Neuronal stem cell (in vitro differentiated cells): ENCODE results near the gene RPS6KC1.

Source experiments
- DNase-seq: peaks from one replicate; pipeline ENCODE4 v3.0.0-alpha.2; 2013; ENCODE audit warnings: low spot score
- H2AFZ ChIP-seq: one replicate; pipeline ENCODE4 v1.6.1; 2013; ENCODE audit warnings: mild to moderate bottlenecking, low read length, inconsistent platforms
- H2AK5ac ChIP-seq: 2 replicates; pipeline ENCODE4 v1.6.1; 2013; ENCODE audit warnings: low read depth, mild to moderate bottlenecking, inconsistent platforms, low read length, moderate library complexity, mixed read lengths
- H2BK120ac ChIP-seq: 2 replicates; pipeline ENCODE4 v1.6.1; 2013; ENCODE audit warnings: low read depth, mild to moderate bottlenecking, inconsistent platforms, low read length, moderate library complexity, mixed read lengths
- H2BK12ac ChIP-seq: one replicate; pipeline ENCODE4 v1.6.1; 2013; ENCODE audit warnings: low read length, inconsistent platforms
- H2BK15ac ChIP-seq: 2 replicates; pipeline ENCODE4 v1.6.1; 2013; ENCODE audit warnings: mild to moderate bottlenecking, low read length, inconsistent platforms, mixed read lengths
- H2BK5ac ChIP-seq: one replicate; pipeline ENCODE4 v1.6.1; 2013; ENCODE audit warnings: inconsistent platforms, mild to moderate bottlenecking, low read length, moderate library complexity
- H3K14ac ChIP-seq: one replicate; pipeline ENCODE4 v1.6.1; 2013; ENCODE audit warnings: low read length, inconsistent platforms
- H3K18ac ChIP-seq: 2 replicates; pipeline ENCODE4 v1.6.1; 2013; ENCODE audit warnings: low read length, inconsistent platforms
- H3K23ac ChIP-seq: 2 replicates; pipeline ENCODE4 v1.6.1; 2013; ENCODE audit warnings: low read depth, mild to moderate bottlenecking, mixed read lengths, low read length, inconsistent platforms; ENCODE audit not compliant: poor library complexity
- H3K27ac ChIP-seq: replicated peaks from 3 replicates; pipeline ENCODE4 v1.5.1; 2013; ENCODE audit warnings: low read length, inconsistent platforms
- H3K27me3 ChIP-seq, 3 experiments: 2 replicates each; pipeline ENCODE4 v1.6.1; 2013; ENCODE audit warnings: low read length in 3 of 3, mild to moderate bottlenecking in 2 of 3, inconsistent platforms in 1 of 3, low read depth in 1 of 3, mixed read lengths in 1 of 3, moderate library complexity in 1 of 3; ENCODE audit not compliant: control insufficient read depth in 3 of 3, insufficient read depth in 3 of 3
- H3K36me3 ChIP-seq, 2 donors: replicated peaks in 1 of 2; 2 replicates each; pipeline ENCODE4 v1.6.1; 2013; ENCODE audit warnings: low read length in 2 of 2; ENCODE audit not compliant: control insufficient read depth in 2 of 2, insufficient read depth in 2 of 2
- H3K4ac ChIP-seq: 2 replicates; pipeline ENCODE4 v1.6.1; 2013; ENCODE audit warnings: inconsistent platforms, mild to moderate bottlenecking, low read length, moderate library complexity
- H3K4me1 ChIP-seq, 2 donors: 1 replicate in 1 of 2; 2 replicates in 1 of 2; pipeline ENCODE4 v1.6.1; 2013; ENCODE audit warnings: low read length in 2 of 2, low read depth in 1 of 2; ENCODE audit not compliant: control insufficient read depth in 2 of 2, insufficient read depth in 1 of 2
- H3K4me2 ChIP-seq: one replicate; pipeline ENCODE4 v1.6.1; 2013; ENCODE audit warnings: mild to moderate bottlenecking, low read length, inconsistent platforms; ENCODE audit not compliant: insufficient read depth, poor library complexity, severe bottlenecking
- H3K4me3 ChIP-seq, 2 donors: 2 replicates each; pipeline ENCODE4 v1.5.1; 2013; ENCODE audit warnings: low read length in 2 of 2, mild to moderate bottlenecking in 2 of 2, inconsistent platforms in 1 of 2, moderate library complexity in 1 of 2
- H3K79me1 ChIP-seq: one replicate; pipeline ENCODE4 v1.6.1; 2013; ENCODE audit warnings: low read depth, mild to moderate bottlenecking, inconsistent platforms, low read length, moderate library complexity
- H3K9ac ChIP-seq: one replicate; pipeline ENCODE4 v1.6.1; 2013; ENCODE audit warnings: mild to moderate bottlenecking, low read depth, low read length, inconsistent platforms; ENCODE audit not compliant: poor library complexity
- H3K9me3 ChIP-seq, 2 donors: replicated peaks in 1 of 2; 2 replicates each; pipeline versions ENCODE3 to v1.6.1; 2013; ENCODE audit warnings: low read length in 2 of 2, mild to moderate bottlenecking in 2 of 2, inconsistent platforms in 1 of 2, low read depth in 1 of 2, mixed read lengths in 1 of 2, moderate library complexity in 1 of 2; ENCODE audit not compliant: control insufficient read depth in 2 of 2, insufficient read depth in 1 of 2
- H4K8ac ChIP-seq: one replicate; pipeline ENCODE4 v1.6.1; 2013; ENCODE audit warnings: low read depth, mild to moderate bottlenecking, inconsistent platforms, low read length, moderate library complexity
- H4K91ac ChIP-seq: one replicate; pipeline ENCODE4 v1.6.1; 2013; ENCODE audit warnings: low read length, low read depth, mild to moderate bottlenecking, inconsistent platforms; ENCODE audit not compliant: poor library complexity
- WGBS, 2 donors: extraction: QIAGEN DNeasy Blood & Tissue Kit; methylation state at CpG; one replicate each; pipeline ENCODE4 v1.1.7; 2013; ENCODE audit warnings: missing lambda C conversion rate in 2 of 2, mixed read lengths in 1 of 2; ENCODE audit not compliant: insufficient read length in 2 of 2, insufficient replicate concordance in 1 of 2; ENCODE audit errors: extremely low coverage in 2 of 2; 5-methylcytosine and 5-hydroxymethylcytosine counted together

RPS6KC1 gene

DNA sequence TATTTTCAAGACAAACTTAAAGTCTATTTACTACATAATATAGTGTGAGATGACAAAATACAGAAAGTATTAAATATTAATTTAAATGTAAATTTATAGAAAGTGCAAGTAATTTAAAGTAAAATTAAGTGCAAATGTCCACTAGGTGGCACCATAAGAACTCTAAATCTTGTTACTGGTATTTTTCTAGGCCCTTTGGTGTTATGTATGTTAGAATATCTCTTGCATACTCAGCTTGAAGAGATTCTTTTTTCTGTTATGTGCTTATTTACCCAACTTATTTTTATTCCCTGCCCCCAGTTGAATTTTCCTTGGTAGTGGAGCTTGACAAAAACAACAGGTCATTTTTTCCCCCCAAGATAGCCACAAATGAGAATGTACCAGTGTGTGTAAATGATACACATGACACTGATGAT, 71.5 kb downstream of the RPS6KC1 start:
- no peak overlapping the region for H2BK5ac ChIP-seq
- DNase-seq: peak; percentile 11
- no peaks in the 10 kb centered on the region for H3K36me3 ChIP-seq

DNA sequence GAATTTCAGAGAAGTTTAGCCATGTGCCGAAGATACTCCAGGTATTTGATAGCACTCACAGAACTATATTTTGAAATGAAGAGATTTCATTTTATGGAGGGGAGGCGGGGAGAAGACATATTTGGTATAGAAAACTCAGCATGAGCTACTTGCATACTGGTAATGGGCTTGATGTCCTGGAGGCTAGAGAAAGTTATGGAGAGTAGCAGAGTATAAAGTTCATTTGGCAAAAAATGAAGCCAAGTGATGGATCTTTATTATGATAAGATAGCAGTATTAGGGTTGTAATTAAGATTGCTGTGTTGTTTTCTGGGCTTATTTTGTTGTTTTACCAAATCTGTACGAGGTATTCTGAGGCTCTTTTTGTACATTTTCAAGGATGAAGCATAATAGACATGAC, 72.0 kb downstream of the RPS6KC1 start:
- Histone ChIP-seq H3K79me1 (no peaks in the 10 kb centered on the region), H3K36me3 (no peaks in the 10 kb centered on the region), H3K27me3 (no peaks in the 10 kb centered on the region), H4K8ac (no peak overlapping the region), H2AFZ (no peak overlapping the region), H3K9me3 (no peaks in the 10 kb centered on the region), H3K23ac (no peak overlapping the region), H2BK120ac (no peak overlapping the region), H3K4ac (no peak overlapping the region), H3K9ac (no peak overlapping the region), H2BK5ac (no peak overlapping the region), H3K4me3 (no peak overlapping the region), H3K4me2 (no peak overlapping the region), H3K27ac (no peak overlapping the region), H3K18ac (no peak overlapping the region), H2AK5ac (no peak overlapping the region), H3K14ac (no peak overlapping the region), H3K4me1 (no peaks in the 10 kb centered on the region), H4K91ac (no peak overlapping the region), H2BK15ac (no peak overlapping the region), H2BK12ac (no peak overlapping the region)
- no CpG with 5 or more reads among the region's 3 CpGs for WGBS, 2 donors
- no peak for DNase-seq

More for the DNA sequence above, 71.5 kb downstream of the RPS6KC1 start:
- Histone ChIP-seq H2AK5ac (no peak overlapping the region), H3K14ac (no peak overlapping the region), H3K4ac (no peak overlapping the region), H3K79me1 (no peaks in the 10 kb centered on the region), H2BK120ac (no peak overlapping the region), H3K27me3 (no peaks in the 10 kb centered on the region), H3K9ac (no peak overlapping the region), H3K4me1 (no peaks in the 10 kb centered on the region), H2BK12ac (no peak overlapping the region), H3K23ac (no peak overlapping the region), H2AFZ (no peak overlapping the region), H3K9me3 (no peaks in the 10 kb centered on the region), H3K4me2 (no peak overlapping the region), H4K91ac (no peak overlapping the region), H3K18ac (no peak overlapping the region), H4K8ac (no peak overlapping the region), H2BK15ac (no peak overlapping the region), H3K27ac (no peak overlapping the region), H3K4me3 (no peak overlapping the region)

DNA sequence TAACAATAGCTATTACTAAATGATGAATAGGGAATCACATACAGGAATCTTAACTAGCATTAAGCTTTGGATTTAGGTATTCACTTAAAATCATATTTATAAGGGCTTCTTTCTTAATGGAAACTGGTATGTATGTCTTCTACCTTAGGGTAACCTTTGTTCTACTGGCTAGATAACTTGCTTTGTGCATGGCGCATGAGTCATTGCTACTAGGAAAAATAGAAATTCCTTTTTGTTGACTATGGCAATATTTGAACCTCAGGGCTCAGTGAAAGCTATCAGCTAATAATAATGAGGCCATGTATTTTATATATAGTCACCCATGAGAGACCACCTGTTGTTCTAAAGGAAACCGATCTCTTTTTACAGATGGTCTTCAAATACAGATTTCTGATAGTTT, 72.5 kb downstream of the RPS6KC1 start:
- Histone ChIP-seq H3K27ac (no peak overlapping the region), H3K9me3 (no peaks in the 10 kb centered on the region), H4K8ac (no peak overlapping the region), H3K9ac (no peak overlapping the region), H2AFZ (no peak overlapping the region), H2BK15ac (no peak overlapping the region), H3K27me3 (no peaks in the 10 kb centered on the region), H3K4me2 (no peak overlapping the region), H2AK5ac (no peak overlapping the region), H4K91ac (no peak overlapping the region), H3K4me3 (no peak overlapping the region), H3K4me1 (no peaks in the 10 kb centered on the region), H2BK120ac (no peak overlapping the region), H2BK12ac (no peak overlapping the region), H3K79me1 (no peaks in the 10 kb centered on the region), H3K18ac (no peak overlapping the region), H3K36me3 (no peaks in the 10 kb centered on the region), H3K23ac (no peak overlapping the region), H2BK5ac (no peak overlapping the region), H3K14ac (no peak overlapping the region), H3K4ac (no peak overlapping the region)
- no CpG with 5 or more reads among the region's 2 CpGs for WGBS, 2 donors
- no peak for DNase-seq

DNA sequence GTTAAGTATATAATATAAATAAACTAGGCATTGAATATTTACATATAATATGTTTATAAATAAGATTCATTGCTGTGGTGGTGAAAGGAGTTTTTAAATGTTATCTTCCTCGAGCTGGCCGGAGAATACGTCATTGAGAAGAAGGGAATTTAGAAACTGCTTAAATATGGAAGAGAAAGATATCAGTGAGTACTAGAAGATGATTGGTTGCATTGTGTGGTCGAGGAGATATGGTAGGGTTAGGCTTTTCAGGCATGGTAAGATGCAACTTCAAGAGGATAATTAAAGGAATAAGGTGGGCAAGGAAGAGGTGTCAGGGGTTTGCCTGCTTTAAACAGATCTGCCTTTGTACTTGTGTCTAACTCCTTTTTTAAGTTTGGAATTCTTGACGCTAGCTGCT, 73.5 kb downstream of the RPS6KC1 start:
- Histone ChIP-seq H2BK5ac (no peak overlapping the region), H3K23ac (no peak overlapping the region), H2AFZ (no peak overlapping the region), H3K36me3 (no peaks in the 10 kb centered on the region), H3K4ac (no peak overlapping the region), H3K4me1 (no peaks in the 10 kb centered on the region), H2BK120ac (no peak overlapping the region), H4K8ac (no peak overlapping the region), H3K4me2 (no peak overlapping the region), H3K27ac (no peak overlapping the region), H3K79me1 (no peaks in the 10 kb centered on the region), H3K9me3 (no peaks in the 10 kb centered on the region), H3K4me3 (no peak overlapping the region), H3K9ac (no peak overlapping the region), H2AK5ac (no peak overlapping the region), H2BK12ac (no peak overlapping the region), H3K27me3 (no peaks in the 10 kb centered on the region), H3K14ac (no peak overlapping the region), H3K18ac (no peak overlapping the region), H2BK15ac (no peak overlapping the region), H4K91ac (no peak overlapping the region)
- no CpG with 5 or more reads among the region's 5 CpGs for WGBS, 2 donors
- no peak for DNase-seq
